Liver (tissue), 3 donors: Measurements from ENCODE around the gene TXNRD2.

Experiments used
- EGR1 ChIP-seq, 2 donors: IDR thresholded peaks; 2 replicates each; pipeline ENCODE4 v1.6.1; 2016 to 2018; ENCODE audit warnings: antibody characterized with exemption in 2 of 2, low read depth in 2 of 2
- TAF1 ChIP-seq: conservative IDR thresholded peaks from 2 replicates; pipeline ENCODE4 v1.6.1; 2016; ENCODE audit warnings: antibody characterized with exemption, mild to moderate bottlenecking
- YY1 ChIP-seq: IDR thresholded peaks from 2 replicates; pipeline ENCODE4 v1.6.1; 2016; ENCODE audit warnings: antibody characterized with exemption, mild to moderate bottlenecking
- TF ChIP-seq, protein P1 (sequence below): fragments of 150-350 bp; IDR thresholded peaks from 2 replicates; pipeline ENCODE4 v1.5.1; 2017; ENCODE audit warnings: improper control_type of control experiment, low read depth, low read length; ENCODE audit not compliant: missing input control
- donor health status: healthy.
- donor health status: healthy.

DNA sequence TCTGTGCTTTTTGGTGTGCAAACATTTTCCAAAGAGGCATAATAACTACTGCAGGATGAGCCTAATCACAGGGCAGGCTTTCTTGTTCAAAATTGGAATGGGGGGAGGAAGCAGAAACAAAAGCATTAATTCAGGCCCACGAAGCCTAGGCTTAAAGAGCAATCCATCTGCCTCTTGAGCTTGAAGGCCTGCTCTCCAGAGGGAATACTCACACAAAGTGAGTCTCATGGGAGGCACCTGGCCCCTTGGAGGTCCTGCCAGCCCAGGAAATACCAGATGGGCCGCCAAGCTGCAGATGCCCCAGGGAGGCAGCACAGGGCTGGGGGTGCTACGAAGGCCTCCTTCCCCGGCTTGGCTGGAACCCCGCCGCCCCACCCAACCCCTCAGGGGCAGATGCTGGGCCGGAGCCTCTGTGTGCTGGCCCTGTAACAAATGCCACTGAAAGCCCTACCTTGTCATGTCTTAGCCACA, 39.3 kb downstream of the TXNRD2 start:
- TF ChIP-seq, protein P1, sequence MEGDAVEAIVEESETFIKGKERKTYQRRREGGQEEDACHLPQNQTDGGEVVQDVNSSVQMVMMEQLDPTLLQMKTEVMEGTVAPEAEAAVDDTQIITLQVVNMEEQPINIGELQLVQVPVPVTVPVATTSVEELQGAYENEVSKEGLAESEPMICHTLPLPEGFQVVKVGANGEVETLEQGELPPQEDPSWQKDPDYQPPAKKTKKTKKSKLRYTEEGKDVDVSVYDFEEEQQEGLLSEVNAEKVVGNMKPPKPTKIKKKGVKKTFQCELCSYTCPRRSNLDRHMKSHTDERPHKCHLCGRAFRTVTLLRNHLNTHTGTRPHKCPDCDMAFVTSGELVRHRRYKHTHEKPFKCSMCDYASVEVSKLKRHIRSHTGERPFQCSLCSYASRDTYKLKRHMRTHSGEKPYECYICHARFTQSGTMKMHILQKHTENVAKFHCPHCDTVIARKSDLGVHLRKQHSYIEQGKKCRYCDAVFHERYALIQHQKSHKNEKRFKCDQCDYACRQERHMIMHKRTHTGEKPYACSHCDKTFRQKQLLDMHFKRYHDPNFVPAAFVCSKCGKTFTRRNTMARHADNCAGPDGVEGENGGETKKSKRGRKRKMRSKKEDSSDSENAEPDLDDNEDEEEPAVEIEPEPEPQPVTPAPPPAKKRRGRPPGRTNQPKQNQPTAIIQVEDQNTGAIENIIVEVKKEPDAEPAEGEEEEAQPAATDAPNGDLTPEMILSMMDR = no peak
- no peak for TF ChIP-seq YY1
- TF ChIP-seq EGR1 (IDR thresholded peaks at IDR 0.05; ENCODE audit: low read depth in 2 of 2) = no peak
- TF ChIP-seq TAF1 = no peak
